Endothelial cell of umbilical vein (primary cell): ENCODE data around the gene ADGRG3. TPM values are rescaled to one million over a fixed set of nuclear protein-coding genes. Genes with fewer than 3 reads are reported as not detected.

ENCODE experiments used
- BruUV-seq: library from RNA; stranded (reverse); fragments of 400-500 nt; replicated peaks from 2 replicates; lab custom pipeline; 2021; lab: Mats Ljungman, UMichigan
- CTCF ChIA-PET: fragments of 300-600, 350-600 bp; sonication (Branson Sonifier 250); formaldehyde crosslinking; loops from one replicate; lab custom pipeline; 2021; ENCODE audit warnings: antibody characterized with exemption, inconsistent platforms; lab: Charles Lee
- POLR2A ChIA-PET: fragments of 300-600, 350-600 bp; sonication (Branson Sonifier 250); formaldehyde crosslinking; loops from one replicate; lab custom pipeline; 2021; ENCODE audit warnings: antibody characterized with exemption, inconsistent platforms; lab: Charles Lee
- DNase-seq: peaks from one replicate; pipeline ENCODE4 v3.0.0-alpha.2; 2011; ENCODE audit warnings: low read depth, low spot score
- FAIRE-seq: peaks from 2 replicates; lab custom pipeline; 2011; peaks lifted over from hg19 to GRCh38; lab: Jason Lieb, UNC
- H2AFZ ChIP-seq: 2 replicates; pipeline ENCODE4 v1.6.0; 2012; ENCODE audit warnings: low read depth, low read length, control low read depth, inconsistent platforms
- H3K27ac ChIP-seq: 2 replicates; pipeline ENCODE4 v1.5.1; 2011; ENCODE audit warnings: low read depth, mild to moderate bottlenecking, control low read depth, low read length, moderate library complexity; ENCODE audit not compliant: insufficient read depth
- H3K27me3 ChIP-seq, 2 experiments: 2 replicates each; pipeline versions ENCODE4 v1.6.0 to v1.6.1; 2011; ENCODE audit warnings: low read length in 2 of 2, mixed read lengths in 1 of 2; ENCODE audit not compliant: control insufficient read depth in 2 of 2, insufficient read depth in 2 of 2
- H3K36me3 ChIP-seq, 2 experiments: 2 replicates in 1 of 2; 3 replicates in 1 of 2; pipeline ENCODE4 v1.5.1; 2011; ENCODE audit warnings: low read length in 2 of 2, mild to moderate bottlenecking in 1 of 2, moderate library complexity in 1 of 2; ENCODE audit not compliant: control insufficient read depth in 2 of 2, insufficient read depth in 2 of 2; ENCODE audit errors: extremely low read depth in 1 of 2
- H3K4me1 ChIP-seq: 3 replicates; pipeline ENCODE4 v1.5.1; 2011; ENCODE audit warnings: mild to moderate bottlenecking, low read length; ENCODE audit not compliant: control insufficient read depth, insufficient read depth; ENCODE audit errors: extremely low read depth
- H3K4me2 ChIP-seq: 2 replicates; pipeline ENCODE4 v1.6.1; 2011; ENCODE audit warnings: low read length, control low read depth, mixed read lengths; ENCODE audit not compliant: insufficient read depth
- H3K4me3 ChIP-seq, 3 experiments: fragments of 200-600 bp in 1 of 3; sonication (generic), shearing (Covaris generic) in 1 of 3; replicated peaks in 1 of 3; 2 replicates each; pipeline ENCODE4 v1.5.1; 2011 to 2016; ENCODE audit warnings: control low read depth in 3 of 3, low read length in 3 of 3, mild to moderate bottlenecking in 2 of 3, inconsistent platforms in 1 of 3, low read depth in 1 of 3, moderate library complexity in 1 of 3; ENCODE audit not compliant: insufficient read depth in 1 of 3
- H3K79me2 ChIP-seq: 2 replicates; pipeline ENCODE4 v1.6.0; 2012; ENCODE audit warnings: low read length, inconsistent platforms; ENCODE audit not compliant: control insufficient read depth, insufficient read depth
- H3K9ac ChIP-seq: replicated peaks from 2 replicates; pipeline ENCODE3; 2011; ENCODE audit warnings: low read length, control low read depth; ENCODE audit not compliant: insufficient read depth; ENCODE audit errors: extremely low read depth
- H3K9me1 ChIP-seq: replicated peaks from 3 replicates; pipeline ENCODE4 v1.6.0; 2011; ENCODE audit warnings: mild to moderate bottlenecking, low read length; ENCODE audit not compliant: control insufficient read depth, insufficient read depth; ENCODE audit errors: extremely low read depth
- H3K9me3 ChIP-seq: replicated peaks from 2 replicates; pipeline ENCODE4 v1.5.1; 2012; ENCODE audit warnings: low read length, inconsistent platforms; ENCODE audit not compliant: control insufficient read depth, insufficient read depth
- H4K20me1 ChIP-seq: replicated peaks from 2 replicates; pipeline ENCODE3; 2011; ENCODE audit warnings: mild to moderate bottlenecking, low read length; ENCODE audit not compliant: control insufficient read depth, insufficient read depth; ENCODE audit errors: extremely low read depth
- CTCF ChIP-seq, 2 donors: IDR thresholded peaks; 1 replicate in 1 of 2; 2 replicates in 1 of 2; pipeline ENCODE4 v1.5.1; 2011; ENCODE audit warnings: low read length in 2 of 2, mild to moderate bottlenecking in 2 of 2, moderate library complexity in 2 of 2, control low read depth in 1 of 2, inconsistent platforms in 1 of 2, low read depth in 1 of 2; ENCODE audit not compliant: insufficient read depth in 1 of 2; ENCODE audit errors: extremely low read depth in 1 of 2
- EZH2 ChIP-seq: IDR thresholded peaks from 2 replicates; pipeline ENCODE4 v1.6.1; 2012; ENCODE audit warnings: borderline replicate concordance, low read depth, mild to moderate bottlenecking, moderate library complexity, low read length, inconsistent platforms; ENCODE audit not compliant: severe bottlenecking
- FOS ChIP-seq: IDR thresholded peaks from 2 replicates; pipeline ENCODE4 v1.6.1; 2011; ENCODE audit warnings: mild to moderate bottlenecking, low read length, moderate library complexity, borderline replicate concordance; ENCODE audit not compliant: insufficient read depth
- GATA2 ChIP-seq: IDR thresholded peaks from 2 replicates; pipeline ENCODE4 v1.7.0; 2011; ENCODE audit warnings: low read depth, mild to moderate bottlenecking, moderate library complexity, mixed read lengths, low read length; ENCODE audit not compliant: insufficient read length, insufficient read depth
- JUN ChIP-seq: IDR thresholded peaks from 2 replicates; pipeline ENCODE4 v1.6.1; 2011; ENCODE audit warnings: borderline replicate concordance, low read depth; ENCODE audit not compliant: insufficient read length, insufficient read depth
- MAX ChIP-seq: IDR thresholded peaks from 2 replicates; pipeline ENCODE4 v1.6.1; 2011; ENCODE audit not compliant: insufficient read depth, insufficient read length
- POLR2A ChIP-seq: IDR thresholded peaks from 2 replicates; pipeline ENCODE4 v1.6.1; 2012; ENCODE audit warnings: low read depth, mild to moderate bottlenecking, control low read depth, low read length
- POLR2AphosphoS5 ChIP-seq: IDR thresholded peaks from 2 replicates; pipeline ENCODE4 v1.6.1; 2012; ENCODE audit warnings: low read depth, mild to moderate bottlenecking, control low read depth, low read length, moderate library complexity; ENCODE audit not compliant: insufficient read depth
- dilution Hi-C: fragments of 300-500 bp; cut with MboI; formaldehyde crosslinking; loops from one replicate; pipeline ENCODE4 v1.15.0; 2019; ENCODE audit warnings: low sequenced_read_pairs; ENCODE audit not compliant: extremely low pct_ligation_motif_present
- intact Hi-C: fragments of 100-400 bp; cut with micrococcal nuclease; formaldehyde crosslinking; loops from one replicate; pipeline ENCODE4 v1.10.0; 2022
- polyA plus RNA-seq, 4 experiments: library from polyadenylated mRNA; depleted of rRNA in 3 of 4; stranded (reverse) in 3 of 4; unstranded in 1 of 4; fragments of >200 nt; gene quantifications; 2 replicates each; pipeline versions ENCODE4 v1.2.1 to v1.2.3, GENCODE V29; 2011 to 2012; ENCODE audit warnings: missing spikeins in 1 of 4
- total RNA-seq: library from RNA; stranded (reverse); gene quantifications from 2 replicates; pipeline ENCODE4 v1.2.3, GENCODE V29; 2021

Gene ADGRG3
- total and polyA plus RNA-seq, 2 donors (not counting 3 experiments of a cell fraction or from before 2014, with no cell fraction given) = not detected

- BruUV-seq = no TSS peak
- Histone ChIP-seq H3K27me3 (no peaks in the 10 kb centered on the region), H4K20me1 (no peaks in the 10 kb centered on the region), H3K36me3 (peaks cover 0 to 2% of the 10 kb centered on the region in 2 experiments), H3K9ac (no peak overlapping the region), H3K27ac (peak overlapping the region; percentile 90), H2AFZ (no peak overlapping the region), H3K4me1 (peaks cover 40% of the 10 kb centered on the region), H3K4me2 (peak overlapping the region; percentile 19), H3K9me1 (no peaks in the 10 kb centered on the region), H3K9me3 (no peaks in the 10 kb centered on the region), H3K79me2 (peaks cover 14% of the 10 kb centered on the region), H3K4me3 (no peak overlapping the region)
- TF ChIP-seq GATA2 = no peak
- no peak for TF ChIP-seq EZH2
- peak; percentile 92 for TF ChIP-seq FOS
- no peak for TF ChIP-seq MAX
- peak; percentile 91 for TF ChIP-seq POLR2AphosphoS5
- no peak for TF ChIP-seq POLR2A
- TF ChIP-seq JUN = peak; percentile 71
- peak in 1 of 2 donors; percentile 7 for TF ChIP-seq CTCF (IDR thresholded peaks at IDR 0.05; ENCODE audit: extremely low read depth in 1 of 2, insufficient read depth in 1 of 2, low read depth in 1 of 2, low read length in 2 of 2)
- dilution Hi-C loops = no loop called here
- intact Hi-C loops = loop anchor here (1.0 to 10.0 kb wide), 5 partner anchors 9 to 356 kb away; partner anchors contain the start of genes ADGRG1, KATNB1, USB1 and ZNF319
- FAIRE-seq = peak; percentile 99
- DNase-seq = peak; percentile 81
- CTCF ChIA-PET = interaction anchor here (0.6 to 5.7 kb wide), 10 partner anchors 9 to 90 kb away, joined by 3 to 117 read pairs (median 24); partner anchors contain the start of genes ADGRG1 and KATNB1
- POLR2A ChIA-PET = interaction anchor here (0.7 to 1.2 kb wide), 3 partner anchors 9 to 24 kb away, joined by 3 to 9 read pairs (median 3); no protein-coding TSS in a partner anchor
Measured at GRCh38 chr16:57645691-57646387, 22.3 kb upstream of the ADGRG3 start.
